GM21717 (cell line): ENCODE data around the gene ACSL4.

Source experiments
- ATAC-seq: cut with Tn5 transposase; IDR thresholded peaks from one replicate; pipeline ENCODE4 v1.9.1; 2021; ENCODE audit warnings: mild to moderate bottlenecking, moderate library complexity; ENCODE audit not compliant: unreplicated experiment

ACSL4 gene

GRCh38 chrX:109619771-109620170 is 113.3 kb downstream of the ACSL4 start:
- no peak for ATAC-seq

GRCh38 chrX:109614951-109615350 is 118.1 kb downstream of the ACSL4 start:
- ATAC-seq, result no peak

- ATAC-seq, result no peak
Measured at GRCh38 chrX:109601486-109601885, 131.6 kb downstream of the ACSL4 start.

- no peak for ATAC-seq
Measured at GRCh38 chrX:109600237-109600651, 132.8 kb downstream of the ACSL4 start.

GRCh38 chrX:109596015-109596414 is 137.0 kb downstream of the ACSL4 start:
- ATAC-seq, result no peak
